Ovary (tissue), 9 donors: Measurements from ENCODE around the gene SPOPL. TPM values are rescaled to one million over a fixed set of nuclear protein-coding genes. Genes with fewer than 3 reads are reported as not detected.

Experiments
- DNase-seq, 5 donors: peaks; one replicate each; pipeline ENCODE4 v3.0.0-alpha.2; 2019 to 2020
- H3K27ac ChIP-seq, 2 donors: fragments of 200-600 bp; one replicate each; pipeline versions ENCODE4 v1.5.1 to v1.8.0; 2019 to 2022
- H3K27me3 ChIP-seq: fragments of 200-600 bp; one replicate; pipeline ENCODE4 v1.8.0; 2022
- H3K36me3 ChIP-seq: fragments of 200-600 bp; sonication (generic); one replicate; pipeline ENCODE4 v1.5.1; 2019
- H3K4me1 ChIP-seq: one replicate; pipeline ENCODE4 v1.8.1; 2013; ENCODE audit warnings: mild to moderate bottlenecking, moderate library complexity; ENCODE audit not compliant: insufficient read depth
- H3K4me3 ChIP-seq: fragments of 200-600 bp; sonication (generic); one replicate; pipeline ENCODE4 v1.5.1; 2017
- H3K9me3 ChIP-seq, 2 donors: fragments of 200-600 bp in 1 of 2; sonication (generic) in 1 of 2; one replicate each; pipeline versions ENCODE4 v1.5.1 to v1.8.1; 2013 to 2019; ENCODE audit warnings: mild to moderate bottlenecking in 1 of 2, moderate library complexity in 1 of 2
- CTCF ChIP-seq, 3 donors: fragments of 450-650 bp in 2 of 3; fragments of 200-600 bp in 1 of 3; IDR thresholded peaks; one replicate each; pipeline versions ENCODE4 v1.5.1 to v1.8.0; 2016 to 2022; ENCODE audit warnings: antibody characterized with exemption in 3 of 3, mild to moderate bottlenecking in 1 of 3
- EP300 ChIP-seq: sonication (generic); formaldehyde crosslinking; IDR thresholded peaks from one replicate; pipeline ENCODE4 v1.6.1; 2017; ENCODE audit warnings: antibody characterized with exemption
- POLR2A ChIP-seq: fragments of 450-650 bp; IDR thresholded peaks from one replicate; pipeline ENCODE4 v1.6.1; 2017; ENCODE audit warnings: antibody characterized with exemption, mild to moderate bottlenecking, moderate library complexity
- WGBS, 3 donors: extraction: QIAGEN DNeasy Blood & Tissue Kit in 1 of 3; methylation state at CpG; one replicate each; pipeline versions ENCODE4 v1.1.5 to v1.1.7; 2013 to 2017; 5-methylcytosine and 5-hydroxymethylcytosine counted together
- intact Hi-C, 4 donors: fragments of 100-400 bp; cut with DNase I; formaldehyde crosslinking; loops; one replicate each; pipeline versions ENCODE4 v1.11.0 to v1.15.1; 2022 to 2023
- polyA plus RNA-seq, 2 donors: library from polyadenylated mRNA; stranded (reverse); fragments of 200-250 nt in 1 of 2; fragments of 350-450 nt in 1 of 2; fragmentation: Illumina TruSeq in 1 of 2; extraction: RNeasy Lipid Tissue Mini Kit (QIAGEN cat#74804) in 1 of 2; gene quantifications; one replicate each; pipeline ENCODE4 v1.2.3, GENCODE V29; 2013 to 2014
- total RNA-seq, 7 donors: library from RNA; depleted of rRNA in 2 of 7; stranded (reverse); fragments of >200 nt in 2 of 7; fragmentation: NEBNext Ultra II Directional in 3 of 7; extraction: Animal tissue kit (Norgen Biotek cat#: 25700) in 3 of 7; gene quantifications; one replicate each; pipeline versions ENCODE4 v1.1.0 to v1.2.4, GENCODE V29; 2016 to 2023
- donor health status: DM: no; HTN: no; CAD: no; lungs with moderate emphysema.
- donor health status: DM: no; HTN: no; CAD: no.
- donor health status: Bipolar disorder and iron deficiency.
- donor health status: DM: yes; HTN: yes; CAD: no.
- donor health status: DM: no; HTN: no; CAD: no.
- donor health status: DM: yes; HTN: yes; CAD: no.

The SPOPL gene
- total and polyA plus RNA-seq, 9 donors: 10.9 to 30.9 (median 23.6) TPM

DNA sequence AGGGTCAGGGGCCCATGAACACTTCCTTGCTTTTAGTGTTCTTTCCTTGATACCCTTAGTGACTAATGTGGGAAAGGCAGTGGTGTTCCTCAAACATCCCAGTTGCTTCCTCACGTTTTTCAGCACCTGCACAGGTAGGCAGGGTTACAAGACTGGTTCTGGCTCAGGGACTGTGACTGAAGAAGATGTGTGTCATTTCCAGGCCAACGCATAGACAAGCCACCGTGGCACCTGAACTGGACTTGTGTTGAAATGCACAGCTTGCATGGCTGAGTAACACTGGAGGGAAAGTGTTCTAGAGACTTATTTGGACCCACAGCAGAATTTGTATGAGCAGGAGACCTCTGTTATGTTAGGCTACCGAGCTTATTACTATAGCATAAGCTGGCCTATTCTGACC lies 107.9 kb downstream of the SPOPL start:
- no peak overlapping the region for H3K4me3 ChIP-seq
- intact Hi-C loops: no loop called here

GRCh38 chr2:138610201-138610953 lies 108.8 kb downstream of the SPOPL start:
- intact Hi-C loops: no loop called here
- Histone ChIP-seq H3K27ac (no peak overlapping the region), H3K4me3 (no peak overlapping the region), H3K9me3 (no peaks in the 10 kb centered on the region), H3K27me3 (no peaks in the 10 kb centered on the region), H3K36me3 (no peaks in the 10 kb centered on the region), H3K4me1 (no peaks in the 10 kb centered on the region)
- DNase-seq: no peak
- TF ChIP-seq CTCF (IDR thresholded peaks at IDR 0.05): no peak
- TF ChIP-seq POLR2A: no peak
- no peak for TF ChIP-seq EP300
- 88 to 93% (median 91%) methylated on average over 4 of the region's 4 CpGs for WGBS, 3 donors

More for the DNA sequence above, 107.9 kb downstream of the SPOPL start:
- H3K27ac ChIP-seq: no peak overlapping the region
- no peaks in the 10 kb centered on the region for H3K9me3 ChIP-seq
- no peaks in the 10 kb centered on the region for H3K36me3 ChIP-seq
- no peaks in the 10 kb centered on the region for H3K4me1 ChIP-seq
- WGBS, 3 donors: 86 to 89% (median 88%) methylated on average over 4 of the region's 4 CpGs
- no peak for DNase-seq
- H3K27me3 ChIP-seq: no peaks in the 10 kb centered on the region
- no peak for TF ChIP-seq POLR2A

GRCh38 chr2:138615257-138615656 lies 113.7 kb downstream of the SPOPL start:
- no peaks in the 10 kb centered on the region for H3K9me3 ChIP-seq
- no peak for DNase-seq
- intact Hi-C loops: no loop called here
- H3K4me3 ChIP-seq: no peak overlapping the region
- no peaks in the 10 kb centered on the region for H3K36me3 ChIP-seq
- TF ChIP-seq CTCF (IDR thresholded peaks at IDR 0.05) (no peak), EP300 (no peak), POLR2A (no peak)
- H3K4me1 ChIP-seq: no peaks in the 10 kb centered on the region
- no peaks in the 10 kb centered on the region for H3K27me3 ChIP-seq
- H3K27ac ChIP-seq: no peak overlapping the region
- WGBS, 3 donors: 50 to 76% (median 64%) methylated on average over 4 of the region's 4 CpGs

GRCh38 chr2:138617026-138617425 lies 115.5 kb downstream of the SPOPL start:
- DNase-seq: no peak
- Histone ChIP-seq H3K9me3 (no peaks in the 10 kb centered on the region), H3K27ac (no peak overlapping the region), H3K4me3 (no peak overlapping the region), H3K27me3 (no peaks in the 10 kb centered on the region), H3K4me1 (no peaks in the 10 kb centered on the region), H3K36me3 (no peaks in the 10 kb centered on the region)
- TF ChIP-seq CTCF (IDR thresholded peaks at IDR 0.05) (no peak), EP300 (no peak), POLR2A (no peak)
- 94 to 95% (median 95%) methylated on average over 1 of the region's 1 CpG for whole genome bisulfite sequencing, 3 donors
- intact Hi-C loops: no loop called here

GRCh38 chr2:138618971-138619370 lies 117.4 kb downstream of the SPOPL start:
- no peaks in the 10 kb centered on the region for H3K36me3 ChIP-seq
- TF ChIP-seq CTCF (IDR thresholded peaks at IDR 0.05) (no peak), POLR2A (no peak), EP300 (no peak)
- H3K9me3 ChIP-seq: no peaks in the 10 kb centered on the region
- H3K4me3 ChIP-seq: no peak overlapping the region
- DNase-seq: no peak
- WGBS, 3 donors: 85 to 95% (median 87%) methylated on average over 3 of the region's 3 CpGs
- H3K4me1 ChIP-seq: no peaks in the 10 kb centered on the region
- intact Hi-C loops: no loop called here
- no peaks in the 10 kb centered on the region for H3K27me3 ChIP-seq
- H3K27ac ChIP-seq: no peak overlapping the region
